GM10248 (cell line): ENCODE measurements around the gene PDHA1.

ENCODE experiments used
- CTCF ChIA-PET: fragments of 300-600 bp; sonication (Branson Sonifier 250); formaldehyde crosslinking; extraction: SDS; loops from one replicate; lab custom pipeline; 2021; ENCODE audit warnings: antibody characterized with exemption; lab: Yijun Ruan, JAX
- POLR2A ChIA-PET: fragments of 350-650 bp; sonication (Branson Sonifier 250); formaldehyde crosslinking; extraction: SDS; loops from one replicate; lab custom pipeline; 2020; ENCODE audit warnings: antibody characterized with exemption; lab: Yijun Ruan, JAX
- DNase-seq: peaks from one replicate; pipeline ENCODE4 v3.0.0; 2012; ENCODE audit errors: extremely low spot score
- CTCF ChIP-seq: IDR thresholded peaks from 2 replicates; pipeline ENCODE4 v1.5.1; 2012; ENCODE audit warnings: mild to moderate bottlenecking, low read depth; ENCODE audit errors: extremely low read depth, missing control alignments, control extremely low read depth

PDHA1 gene

DNA sequence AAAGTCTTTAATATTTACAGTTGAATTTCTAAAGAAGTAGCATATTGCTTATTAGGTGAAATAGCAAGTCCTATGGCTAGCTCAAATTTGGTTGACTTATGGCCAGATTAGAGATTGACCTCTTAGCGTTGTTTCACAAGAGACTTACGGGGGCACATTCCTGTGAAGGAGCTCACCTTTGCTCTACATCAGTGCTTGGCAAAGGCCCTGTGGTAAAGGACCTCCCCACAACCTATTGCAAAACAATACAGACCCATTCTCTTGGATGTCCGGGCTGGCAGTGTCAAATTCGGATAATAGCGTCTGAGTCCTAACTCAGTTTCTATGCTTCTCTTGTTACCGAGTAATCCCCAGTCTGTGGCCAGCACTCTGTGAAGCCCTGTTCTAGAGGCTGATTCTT is 10.9 kb downstream of the PDHA1 start:
- no peak for DNase-seq
- ChIA-PET CTCF (no interaction called here), POLR2A (no interaction called here)
- no peak for TF ChIP-seq CTCF

- ChIA-PET POLR2A (no interaction called here), CTCF (no interaction called here)
- TF ChIP-seq CTCF, result no peak
- DNase-seq, result no peak
Measured at GRCh38 chrX:19358521-19358920, 14.8 kb downstream of the PDHA1 start.

DNA sequence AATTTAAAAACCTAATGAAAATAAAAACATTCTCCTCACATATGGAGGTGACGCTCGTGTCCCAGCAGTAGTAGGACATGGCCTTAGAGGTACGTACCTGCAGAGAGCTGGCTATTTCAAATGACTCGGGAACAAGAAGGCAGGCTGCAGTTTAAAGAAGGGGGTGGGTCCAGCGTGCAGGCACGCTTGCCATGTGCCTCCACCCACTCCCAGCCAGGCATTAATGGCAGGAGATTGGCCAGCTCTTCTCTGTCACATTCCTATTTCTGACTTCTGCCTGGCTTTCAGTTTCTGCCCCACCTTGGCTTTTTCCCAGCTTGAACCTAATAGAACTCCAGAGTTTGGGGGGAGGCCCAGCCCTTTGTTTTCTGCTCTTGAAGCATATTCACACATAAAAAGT is 17.2 kb downstream of the PDHA1 start:
- CTCF ChIA-PET, result interaction anchor here (0.9 to 3.5 kb wide), 3 partner anchors 11 to 27 kb away, joined by 3 to 11 read pairs (median 3); no protein-coding TSS in a partner anchor
- no peak for DNase-seq
- POLR2A ChIA-PET, result interaction anchor here (0.9 kb wide), 1 partner anchor 10 kb away, joined by 3 read pairs; no protein-coding TSS in a partner anchor
- TF ChIP-seq CTCF, result no peak

DNA sequence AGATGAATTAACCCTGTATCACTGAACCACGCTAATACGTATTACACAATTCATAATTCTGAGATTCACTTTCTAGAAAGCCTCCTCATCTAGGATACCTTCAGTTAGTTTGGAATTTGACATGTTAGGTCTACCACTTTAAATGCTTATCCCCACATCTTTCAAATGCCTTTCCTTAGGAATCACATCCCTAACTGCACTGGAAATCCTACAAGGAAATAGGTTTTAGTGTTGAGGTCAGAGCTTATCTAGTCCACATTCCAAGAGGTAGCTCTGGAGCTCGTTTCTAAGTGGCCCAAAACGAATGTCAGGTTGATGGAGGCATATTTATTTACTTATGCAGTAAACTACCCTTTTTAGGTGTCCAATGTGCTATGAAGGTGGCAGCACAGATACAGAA is 18.0 kb downstream of the PDHA1 start:
- ChIA-PET CTCF (interaction anchor here (1.3 to 3.5 kb wide), 2 partner anchors 10 to 21 kb away, joined by 3 to 11 read pairs; no protein-coding TSS in a partner anchor), POLR2A (no interaction called here)
- TF ChIP-seq CTCF, result no peak
- no peak for DNase-seq

- CTCF ChIA-PET, result interaction anchor here (2.3 kb wide), 1 partner anchor 14 kb away, joined by 6 read pairs; no protein-coding TSS in a partner anchor
Measured at GRCh38 chrX:19368576-19368975, 24.8 kb downstream of the PDHA1 start.

GRCh38 chrX:19370061-19370460 is 26.3 kb downstream of the PDHA1 start:
- no peak for DNase-seq
- ChIA-PET CTCF (no interaction called here), POLR2A (no interaction called here)
- no peak for TF ChIP-seq CTCF

More at GRCh38 chrX:19368576-19368975, 24.8 kb downstream of the PDHA1 start:
- POLR2A ChIA-PET, result no interaction called here
- DNase-seq, result no peak
- TF ChIP-seq CTCF, result no peak
